ENCODE results near the gene CCDC158. TPM values are rescaled to one million over a fixed set of nuclear protein-coding genes. Genes with fewer than 3 reads are reported as not detected.
A peak's percentile ranks its signal among the peaks of the same experiment; 100 is the strongest.

Gene CCDC158
- total RNA-seq, 4 donors from 2014 or later, result not detected

GRCh38 chr4:76383001-76383400, 37.9 kb downstream of the CCDC158 start:
- no peak overlapping the region for H3K4me3 ChIP-seq
- DNase-seq, result no peak
- no peaks in the 10 kb centered on the region for H3K9me3 ChIP-seq
- TF ChIP-seq CTCF (IDR thresholded peaks at IDR 0.05) (no peak), POLR2A (IDR thresholded peaks at IDR 0.05) (no peak)
- H3K27me3 ChIP-seq, result no peaks in the 10 kb centered on the region
- no peaks in the 10 kb centered on the region for H3K36me3 ChIP-seq
- H3K4me1 ChIP-seq, result no peaks in the 10 kb centered on the region
- no peak overlapping the region for H3K27ac ChIP-seq

DNA sequence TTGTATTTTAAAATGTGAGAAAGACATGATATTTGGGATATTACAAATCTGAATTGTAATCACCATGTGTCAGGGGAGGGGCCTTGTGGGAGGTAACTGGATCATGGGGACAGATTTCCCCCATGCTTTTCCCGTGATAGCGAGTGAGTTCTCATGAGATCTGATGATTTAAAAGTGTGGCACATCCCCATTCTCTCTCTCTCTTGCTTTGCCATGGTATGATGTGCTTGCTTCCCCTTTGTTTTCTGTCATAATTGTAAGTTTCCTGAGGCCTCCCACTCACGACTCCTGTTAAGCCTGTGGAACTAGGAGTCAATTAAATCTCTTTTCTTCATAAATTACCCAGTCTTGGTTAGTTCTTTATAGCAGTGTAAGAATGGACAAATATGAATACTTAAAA, 39.0 kb downstream of the CCDC158 start:
- DNase-seq, result no peak
- TF ChIP-seq POLR2A (IDR thresholded peaks at IDR 0.05) (no peak), CTCF (IDR thresholded peaks at IDR 0.05) (no peak)
- peaks cover 0 to 7% (median 0%) of the 10 kb centered on the region in 4 donors for H3K4me1 ChIP-seq
- no peak overlapping the region for H3K27ac ChIP-seq
- no peaks in the 10 kb centered on the region for H3K27me3 ChIP-seq
- no peaks in the 10 kb centered on the region for H3K36me3 ChIP-seq
- no peak overlapping the region for H3K4me3 ChIP-seq
- H3K9me3 ChIP-seq, result no peaks in the 10 kb centered on the region

DNA sequence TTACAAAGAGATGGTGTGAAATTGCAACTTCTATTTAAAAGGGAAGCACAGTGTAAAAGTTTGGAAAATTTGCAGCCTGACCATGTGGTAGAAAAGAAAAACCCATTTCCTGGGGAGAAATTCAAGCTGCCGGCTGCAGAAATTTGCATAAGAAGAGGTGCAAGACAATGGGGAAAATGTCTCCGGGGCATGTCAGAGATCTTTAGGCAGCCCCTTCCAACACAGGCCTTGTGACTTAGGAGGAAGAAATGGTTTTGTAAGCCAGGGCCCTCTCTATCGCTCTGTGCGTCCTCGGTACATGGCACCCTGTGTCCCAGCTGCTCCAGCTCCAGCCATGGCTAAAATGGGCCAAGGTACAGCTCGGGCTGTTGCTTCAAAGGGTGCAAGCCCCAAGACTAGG, 40.4 kb downstream of the CCDC158 start:
- TF ChIP-seq CTCF (IDR thresholded peaks at IDR 0.05) (no peak), POLR2A (IDR thresholded peaks at IDR 0.05) (no peak)
- Histone ChIP-seq H3K27ac (no peak overlapping the region), H3K27me3 (no peaks in the 10 kb centered on the region), H3K9me3 (no peaks in the 10 kb centered on the region), H3K36me3 (no peaks in the 10 kb centered on the region), H3K4me1 (peaks cover 0 to 7% (median 0%) of the 10 kb centered on the region in 4 donors), H3K4me3 (no peak overlapping the region)
- DNase-seq, result no peak

GRCh38 chr4:76377911-76378310, 43.0 kb downstream of the CCDC158 start:
- no peak overlapping the region for H3K27ac ChIP-seq
- peaks cover 0 to 7% (median 0%) of the 10 kb centered on the region in 4 donors for H3K4me1 ChIP-seq
- H3K27me3 ChIP-seq, result no peaks in the 10 kb centered on the region
- no peaks in the 10 kb centered on the region for H3K9me3 ChIP-seq
- no peak for TF ChIP-seq POLR2A (IDR thresholded peaks at IDR 0.05)
- TF ChIP-seq CTCF (IDR thresholded peaks at IDR 0.05), result peak in 4 of 6 experiments; percentile 40 to 86 (median 76)
- DNase-seq, result peak in 2 of 3 donors; percentile 65 to 80
- H3K4me3 ChIP-seq, result no peak overlapping the region
- H3K36me3 ChIP-seq, result no peaks in the 10 kb centered on the region

DNA sequence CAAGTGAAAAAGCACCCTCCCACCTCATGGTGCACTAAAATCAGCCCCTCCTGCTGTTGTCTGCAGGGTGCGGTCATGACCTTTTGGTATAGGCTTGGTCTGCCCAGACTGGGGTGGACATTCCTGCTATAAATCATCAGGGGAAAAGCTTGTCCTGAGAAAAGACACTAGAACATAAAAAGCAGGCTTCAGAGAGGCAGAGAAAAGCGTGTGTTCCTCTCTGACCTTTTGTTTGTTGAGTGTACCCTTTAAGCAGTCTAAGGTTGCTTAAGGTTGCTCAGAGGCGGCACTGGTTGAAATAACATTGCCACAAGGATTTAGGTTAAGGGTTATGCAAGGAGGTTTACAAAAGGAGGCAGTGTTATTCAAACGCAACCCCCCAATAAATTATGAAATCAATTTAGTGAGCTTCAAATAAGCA, 43.5 kb downstream of the CCDC158 start:
- H3K27me3 ChIP-seq, result no peaks in the 10 kb centered on the region
- H3K9me3 ChIP-seq, result no peaks in the 10 kb centered on the region
- no peaks in the 10 kb centered on the region for H3K36me3 ChIP-seq
- peaks cover 0 to 7% (median 0%) of the 10 kb centered on the region in 4 donors for H3K4me1 ChIP-seq
- no peak overlapping the region for H3K27ac ChIP-seq
- TF ChIP-seq POLR2A (IDR thresholded peaks at IDR 0.05) (no peak), CTCF (IDR thresholded peaks at IDR 0.05) (no peak)
- H3K4me3 ChIP-seq, result no peak overlapping the region
- no peak for DNase-seq

GRCh38 chr4:76376534-76376933, 44.4 kb downstream of the CCDC158 start:
- TF ChIP-seq CTCF (IDR thresholded peaks at IDR 0.05), result no peak
- TF ChIP-seq POLR2A (IDR thresholded peaks at IDR 0.05), result no peak
- peaks cover 0 to 7% (median 0%) of the 10 kb centered on the region in 4 donors for H3K4me1 ChIP-seq
- H3K27ac ChIP-seq, result no peak overlapping the region
- no peaks in the 10 kb centered on the region for H3K36me3 ChIP-seq
- no peaks in the 10 kb centered on the region for H3K27me3 ChIP-seq
- no peaks in the 10 kb centered on the region for H3K9me3 ChIP-seq
- no peak overlapping the region for H3K4me3 ChIP-seq
- DNase-seq, result no peak

Data from Peyer's patch (tissue), 4 donors.